K562 (cell line): ENCODE measurements around the gene RNF17. TPM values are rescaled to one million over a fixed set of nuclear protein-coding genes. Genes with fewer than 3 reads are reported as not detected.

ENCODE experiments used
- ATAC-seq: fragments of 200-7000 bp; cut with Tn5 transposase; 3 replicates; pipeline ENCODE4 v1.9.1; 2020; ENCODE audit warnings: moderate library complexity
- BruUV-seq: library from RNA; stranded (reverse); fragments of 400-500 nt; replicated peaks from 2 replicates; lab custom pipeline; 2021; lab: Mats Ljungman, UMichigan
- CTCF ChIA-PET: fragments of 300-600 bp; formaldehyde crosslinking; extraction: SDS; loops from one replicate; lab custom pipeline; 2021; ENCODE audit warnings: low intra/inter-chr PET ratio; lab: Yijun Ruan, JAX
- POLR2A ChIA-PET: fragments of 300-600, 350-650 bp; sonication (Branson Sonifier 250); formaldehyde crosslinking; extraction: SDS; loops from one replicate; lab custom pipeline; 2021; ENCODE audit warnings: antibody characterized with exemption, inconsistent platforms; lab: Yijun Ruan, JAX
- DNase-seq, 4 experiments: peaks; one replicate each; pipeline versions ENCODE4 v3.0.0 to v3.0.0-alpha.2; 2011 to 2018; ENCODE audit warnings: low spot score in 3 of 4, mixed read lengths in 3 of 4; ENCODE audit errors: extremely low read depth in 1 of 4
- FAIRE-seq: peaks from 2 replicates; lab custom pipeline; 2011; peaks lifted over from hg19 to GRCh38; lab: Jason Lieb, UNC
- H2AFZ ChIP-seq: 2 replicates; pipeline ENCODE4 v1.6.0; 2011; ENCODE audit warnings: low read depth, low read length, control low read depth, inconsistent platforms
- H3K27ac ChIP-seq: fragments of 200-600 bp; 3 replicates; pipeline ENCODE4 v1.8.0; 2011; ENCODE audit warnings: low read depth, mild to moderate bottlenecking, control low read depth, inconsistent platforms, low read length, moderate library complexity, mixed read lengths; ENCODE audit errors: extremely low read depth
- H3K27me3 ChIP-seq, 2 experiments: fragments of 300-600 bp in 1 of 2; 2 replicates in 1 of 2; 3 replicates in 1 of 2; pipeline versions ENCODE4 v1.6.0 to v1.8.0; 2011; ENCODE audit warnings: inconsistent platforms in 2 of 2, low read length in 2 of 2, mild to moderate bottlenecking in 1 of 2, mixed read lengths in 1 of 2, moderate library complexity in 1 of 2; ENCODE audit not compliant: control insufficient read depth in 2 of 2, insufficient read depth in 2 of 2
- H3K36me3 ChIP-seq: fragments of 300-600 bp; 3 replicates; pipeline ENCODE4 v1.8.0; 2011; ENCODE audit warnings: mild to moderate bottlenecking, low read length, inconsistent platforms; ENCODE audit not compliant: control insufficient read depth, insufficient read depth
- H3K4me1 ChIP-seq, 2 experiments: fragments of 200-600 bp in 1 of 2; replicated peaks in 1 of 2; 2 replicates in 1 of 2; 3 replicates in 1 of 2; pipeline versions ENCODE4 v1.5.1 to v1.8.0; 2011; ENCODE audit warnings: inconsistent platforms in 2 of 2, low read length in 2 of 2, mild to moderate bottlenecking in 1 of 2, mixed read lengths in 1 of 2, moderate library complexity in 1 of 2; ENCODE audit not compliant: control insufficient read depth in 2 of 2, insufficient read depth in 2 of 2
- H3K4me2 ChIP-seq: 2 replicates; pipeline ENCODE4 v1.6.1; 2011; ENCODE audit warnings: low read length, control low read depth, inconsistent platforms, mixed read lengths; ENCODE audit not compliant: insufficient read depth
- H3K4me3 ChIP-seq: fragments of 200-600 bp; sonication (generic), shearing (Covaris generic); 2 replicates; pipeline ENCODE4 v1.5.1; 2016; ENCODE audit warnings: control low read depth, inconsistent platforms
- H3K79me2 ChIP-seq: fragments of 200-600 bp; 3 replicates; pipeline ENCODE4 v1.8.0; 2011; ENCODE audit warnings: low read length, inconsistent platforms; ENCODE audit not compliant: control insufficient read depth, insufficient read depth
- H3K9ac ChIP-seq, 2 experiments: 2 replicates each; pipeline versions ENCODE4 v1.6.0 to v1.6.1; 2011; ENCODE audit warnings: low read depth in 2 of 2, low read length in 2 of 2, control low read depth in 1 of 2, inconsistent platforms in 1 of 2, mild to moderate bottlenecking in 1 of 2, mixed read lengths in 1 of 2; ENCODE audit not compliant: insufficient read depth in 1 of 2
- H3K9me1 ChIP-seq: one replicate; pipeline ENCODE4 v1.6.0; 2011; ENCODE audit warnings: inconsistent platforms, mild to moderate bottlenecking, low read length, moderate library complexity; ENCODE audit not compliant: control insufficient read depth, insufficient read depth
- H3K9me3 ChIP-seq: replicated peaks from 2 replicates; pipeline ENCODE4 v1.5.1; 2011; ENCODE audit warnings: low read depth, low read length, inconsistent platforms; ENCODE audit not compliant: control insufficient read depth, insufficient read depth
- H4K20me1 ChIP-seq: replicated peaks from 2 replicates; pipeline ENCODE4 v1.6.1; 2011; ENCODE audit warnings: low read length, inconsistent platforms, mixed read lengths; ENCODE audit not compliant: control insufficient read depth, insufficient read depth
- MIER1 ChIP-seq: fragments of 450-650 bp; IDR thresholded peaks from 2 replicates; pipeline ENCODE4 v1.6.1; 2016; ENCODE audit warnings: antibody characterized with exemption, mild to moderate bottlenecking, low read depth
- PHB ChIP-seq: fragments of 250-450 bp; sonication (Bioruptor Pico); IDR thresholded peaks from 2 replicates; pipeline ENCODE4 v1.5.0; 2021
- ZBTB40 ChIP-seq, 2 experiments: fragments of 450-650 bp in 1 of 2; sonication (generic) in 1 of 2; formaldehyde crosslinking in 1 of 2; IDR thresholded peaks; 2 replicates each; pipeline versions ENCODE4 v1.7.1 to v1.9.0; 2016 to 2022; ENCODE audit warnings: inconsistent platforms in 1 of 2, mild to moderate bottlenecking in 1 of 2, missing genetic modification reagents in 1 of 2
- ZNF316 ChIP-seq: fragments of 450-650 bp; IDR thresholded peaks from 2 replicates; pipeline ENCODE4 v1.6.1; 2016
- WGBS: fragments of 100-300 bp; shearing (Covaris generic); methylation state at CpG from one replicate; pipeline ENCODE4 v1.1.6; 2016; ENCODE audit warnings: low coverage, mixed read lengths; ENCODE audit not compliant: insufficient coverage; ENCODE audit errors: missing lambda C conversion rate; 5-methylcytosine and 5-hydroxymethylcytosine counted together
- in situ Hi-C: fragments of 300-500 bp; cut with MboI; formaldehyde crosslinking; loops from 4 replicates; pipeline ENCODE4 v1.15.0; 2018; ENCODE audit warnings: inconsistent platforms, mixed read lengths
- intact Hi-C: fragments of 100-400 bp; cut with micrococcal nuclease; formaldehyde crosslinking; loops from 2 replicates; pipeline ENCODE4 v1.14.2; 2022
- polyA plus RNA-seq, 8 experiments: library from polyadenylated mRNA; depleted of rRNA in 4 of 8; stranded (reverse) in 5 of 8; unstranded in 3 of 8; fragments of >200 nt; fragmentation: Nextera tagmentation in 2 of 8; fragmentation: Illumina TruSeq in 1 of 8; extraction: Ambion mirVana in 2 of 8; extraction: Trizol in 1 of 8; gene quantifications; 2 replicates each; pipeline versions ENCODE4 v1.2.1 to v1.2.3, GENCODE V29; 2011 to 2014; ENCODE audit warnings: inconsistent platforms in 1 of 8, missing spikeins in 1 of 8
- total RNA-seq, 7 experiments: library from RNA; depleted of rRNA in 6 of 7; stranded (reverse); fragments of >200 nt in 6 of 7; fragmentation: Illumina TruSeq in 2 of 7; extraction: Trizol in 2 of 7; gene quantifications; 2 replicates each; pipeline versions ENCODE4 v1.2.1 to v1.2.3, GENCODE V29; 2011 to 2021; ENCODE audit warnings: low replicate concordance in 1 of 7

RNF17 gene
- total and polyA plus RNA-seq, 9 of the 15 experiments (the other 6 are each of a cell fraction or from before 2014, with no cell fraction given): 0.11 to 0.90 (median 0.58) TPM

GRCh38 chr13:24864579-24864978, 100.6 kb downstream of the RNF17 start:
- TF ChIP-seq ZBTB40 (IDR thresholded peaks at IDR 0.05): 0 out of 2 replicates have a peak, but pooled peaks have one; percentile 4
- TF ChIP-seq ZBTB40 (CRISPR knock-in tag; IDR thresholded peaks at IDR 0.05): no peak
- peak; percentile 37; the same call in 1 of the 2 replicates for TF ChIP-seq ZNF316
- 0 out of 2 replicates have a peak, but pooled peaks have one; percentile 9 for TF ChIP-seq MIER1
- no peak for TF ChIP-seq PHB (CRISPR knock-in tag)
- Histone ChIP-seq H4K20me1 (no peaks in the 10 kb centered on the region), H3K4me3 (no peak overlapping the region), H3K9me3 (peaks cover 6% of the 10 kb centered on the region; the same call in 1 of the 2 replicates), H3K79me2 (no peaks in the 10 kb centered on the region), H3K27me3 (no peaks in the 10 kb centered on the region), H3K27ac (no peak overlapping the region), H3K4me1 (peaks cover 0 to 6% of the 10 kb centered on the region in 2 experiments; a peak in 2 of 5 replicates), H3K4me2 (no peak overlapping the region), H2AFZ (peak overlapping the region; percentile 68; the same call in 1 of the 2 replicates), H3K36me3 (no peaks in the 10 kb centered on the region; the same call in 2 of the 3 replicates), H3K9ac (no peak overlapping the region; a peak in 1 of 4 replicates), H3K9me1 (no peaks in the 10 kb centered on the region)
- no peak for FAIRE-seq
- WGBS: 75% methylated on average over 2 of the region's 2 CpGs
- no TSS peak for BruUV-seq
- no peak for ATAC-seq
- in situ Hi-C loops: no loop called here
- POLR2A ChIA-PET: no interaction called here
- CTCF ChIA-PET: no interaction called here
- intact Hi-C loops: no loop called here
- DNase-seq: no peak
